ENCODE results near the gene KLHL6.

GRCh38 chr3:183491109-183491922 is 64.2 kb downstream of the KLHL6 start:
- no peak for TF ChIP-seq JUN (CRISPR knock-in tag; IDR thresholded peaks at IDR 0.05)
- TF ChIP-seq, protein P1, sequence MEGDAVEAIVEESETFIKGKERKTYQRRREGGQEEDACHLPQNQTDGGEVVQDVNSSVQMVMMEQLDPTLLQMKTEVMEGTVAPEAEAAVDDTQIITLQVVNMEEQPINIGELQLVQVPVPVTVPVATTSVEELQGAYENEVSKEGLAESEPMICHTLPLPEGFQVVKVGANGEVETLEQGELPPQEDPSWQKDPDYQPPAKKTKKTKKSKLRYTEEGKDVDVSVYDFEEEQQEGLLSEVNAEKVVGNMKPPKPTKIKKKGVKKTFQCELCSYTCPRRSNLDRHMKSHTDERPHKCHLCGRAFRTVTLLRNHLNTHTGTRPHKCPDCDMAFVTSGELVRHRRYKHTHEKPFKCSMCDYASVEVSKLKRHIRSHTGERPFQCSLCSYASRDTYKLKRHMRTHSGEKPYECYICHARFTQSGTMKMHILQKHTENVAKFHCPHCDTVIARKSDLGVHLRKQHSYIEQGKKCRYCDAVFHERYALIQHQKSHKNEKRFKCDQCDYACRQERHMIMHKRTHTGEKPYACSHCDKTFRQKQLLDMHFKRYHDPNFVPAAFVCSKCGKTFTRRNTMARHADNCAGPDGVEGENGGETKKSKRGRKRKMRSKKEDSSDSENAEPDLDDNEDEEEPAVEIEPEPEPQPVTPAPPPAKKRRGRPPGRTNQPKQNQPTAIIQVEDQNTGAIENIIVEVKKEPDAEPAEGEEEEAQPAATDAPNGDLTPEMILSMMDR (IDR thresholded peaks at IDR 0.05) = no peak
- no peak for TF ChIP-seq CBFB (CRISPR knock-in tag; IDR thresholded peaks at IDR 0.05; ENCODE audit: low read depth)
- TF ChIP-seq ZNF219 (CRISPR knock-in tag; IDR thresholded peaks at IDR 0.05; ENCODE audit: borderline replicate concordance) = no peak
- TF ChIP-seq NR1H2 (CRISPR knock-in tag; IDR thresholded peaks at IDR 0.05) = no peak
- TF ChIP-seq MAX (CRISPR knock-in tag; IDR thresholded peaks at IDR 0.05) = no peak
- TF ChIP-seq HMGA2 (CRISPR knock-in tag; IDR thresholded peaks at IDR 0.05) = no peak
- TF ChIP-seq, protein P2, sequence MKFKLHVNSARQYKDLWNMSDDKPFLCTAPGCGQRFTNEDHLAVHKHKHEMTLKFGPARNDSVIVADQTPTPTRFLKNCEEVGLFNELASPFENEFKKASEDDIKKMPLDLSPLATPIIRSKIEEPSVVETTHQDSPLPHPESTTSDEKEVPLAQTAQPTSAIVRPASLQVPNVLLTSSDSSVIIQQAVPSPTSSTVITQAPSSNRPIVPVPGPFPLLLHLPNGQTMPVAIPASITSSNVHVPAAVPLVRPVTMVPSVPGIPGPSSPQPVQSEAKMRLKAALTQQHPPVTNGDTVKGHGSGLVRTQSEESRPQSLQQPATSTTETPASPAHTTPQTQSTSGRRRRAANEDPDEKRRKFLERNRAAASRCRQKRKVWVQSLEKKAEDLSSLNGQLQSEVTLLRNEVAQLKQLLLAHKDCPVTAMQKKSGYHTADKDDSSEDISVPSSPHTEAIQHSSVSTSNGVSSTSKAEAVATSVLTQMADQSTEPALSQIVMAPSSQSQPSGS (CRISPR knock-in tag; IDR thresholded peaks at IDR 0.05; ENCODE audit: borderline replicate concordance, low read depth) = no peak
- TF ChIP-seq ZNF138 (CRISPR knock-in tag; conservative IDR thresholded peaks at IDR 0.05) = no peak
- TF ChIP-seq, protein P3, sequence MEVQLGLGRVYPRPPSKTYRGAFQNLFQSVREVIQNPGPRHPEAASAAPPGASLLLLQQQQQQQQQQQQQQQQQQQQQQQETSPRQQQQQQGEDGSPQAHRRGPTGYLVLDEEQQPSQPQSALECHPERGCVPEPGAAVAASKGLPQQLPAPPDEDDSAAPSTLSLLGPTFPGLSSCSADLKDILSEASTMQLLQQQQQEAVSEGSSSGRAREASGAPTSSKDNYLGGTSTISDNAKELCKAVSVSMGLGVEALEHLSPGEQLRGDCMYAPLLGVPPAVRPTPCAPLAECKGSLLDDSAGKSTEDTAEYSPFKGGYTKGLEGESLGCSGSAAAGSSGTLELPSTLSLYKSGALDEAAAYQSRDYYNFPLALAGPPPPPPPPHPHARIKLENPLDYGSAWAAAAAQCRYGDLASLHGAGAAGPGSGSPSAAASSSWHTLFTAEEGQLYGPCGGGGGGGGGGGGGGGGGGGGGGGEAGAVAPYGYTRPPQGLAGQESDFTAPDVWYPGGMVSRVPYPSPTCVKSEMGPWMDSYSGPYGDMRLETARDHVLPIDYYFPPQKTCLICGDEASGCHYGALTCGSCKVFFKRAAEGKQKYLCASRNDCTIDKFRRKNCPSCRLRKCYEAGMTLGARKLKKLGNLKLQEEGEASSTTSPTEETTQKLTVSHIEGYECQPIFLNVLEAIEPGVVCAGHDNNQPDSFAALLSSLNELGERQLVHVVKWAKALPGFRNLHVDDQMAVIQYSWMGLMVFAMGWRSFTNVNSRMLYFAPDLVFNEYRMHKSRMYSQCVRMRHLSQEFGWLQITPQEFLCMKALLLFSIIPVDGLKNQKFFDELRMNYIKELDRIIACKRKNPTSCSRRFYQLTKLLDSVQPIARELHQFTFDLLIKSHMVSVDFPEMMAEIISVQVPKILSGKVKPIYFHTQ (CRISPR knock-in tag; IDR thresholded peaks at IDR 0.05) = no peak
- TF ChIP-seq, protein P4, sequence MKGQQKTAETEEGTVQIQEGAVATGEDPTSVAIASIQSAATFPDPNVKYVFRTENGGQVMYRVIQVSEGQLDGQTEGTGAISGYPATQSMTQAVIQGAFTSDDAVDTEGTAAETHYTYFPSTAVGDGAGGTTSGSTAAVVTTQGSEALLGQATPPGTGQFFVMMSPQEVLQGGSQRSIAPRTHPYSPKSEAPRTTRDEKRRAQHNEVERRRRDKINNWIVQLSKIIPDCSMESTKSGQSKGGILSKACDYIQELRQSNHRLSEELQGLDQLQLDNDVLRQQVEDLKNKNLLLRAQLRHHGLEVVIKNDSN (CRISPR knock-in tag; IDR thresholded peaks at IDR 0.05) = no peak
- no peak for TF ChIP-seq ZNF671 (CRISPR knock-in tag; IDR thresholded peaks at IDR 0.05)
- TF ChIP-seq USF2 (CRISPR knock-in tag; IDR thresholded peaks at IDR 0.05) = no peak
- no peak for TF ChIP-seq SMAD3 (CRISPR knock-in tag; IDR thresholded peaks at IDR 0.05; ENCODE audit: borderline replicate concordance)
